K562 (cell line): ENCODE results near the gene PHLPP2. TPM values are rescaled to one million over a fixed set of nuclear protein-coding genes. Genes with fewer than 3 reads are reported as not detected.

Source experiments
- ATAC-seq: fragments of 200-7000 bp; cut with Tn5 transposase; 3 replicates; pipeline ENCODE4 v1.9.1; 2020; ENCODE audit warnings: moderate library complexity
- BruUV-seq: library from RNA; stranded (reverse); fragments of 400-500 nt; replicated peaks from 2 replicates; lab custom pipeline; 2021; lab: Mats Ljungman, UMichigan
- CTCF ChIA-PET: fragments of 300-600 bp; formaldehyde crosslinking; extraction: SDS; loops from one replicate; lab custom pipeline; 2021; ENCODE audit warnings: low intra/inter-chr PET ratio; lab: Yijun Ruan, JAX
- POLR2A ChIA-PET: fragments of 300-600, 350-650 bp; sonication (Branson Sonifier 250); formaldehyde crosslinking; extraction: SDS; loops from one replicate; lab custom pipeline; 2021; ENCODE audit warnings: antibody characterized with exemption, inconsistent platforms; lab: Yijun Ruan, JAX
- DNase-seq, 4 experiments: peaks; one replicate each; pipeline versions ENCODE4 v3.0.0 to v3.0.0-alpha.2; 2011 to 2018; ENCODE audit warnings: low spot score in 3 of 4, mixed read lengths in 3 of 4; ENCODE audit errors: extremely low read depth in 1 of 4
- FAIRE-seq: peaks from 2 replicates; lab custom pipeline; 2011; peaks lifted over from hg19 to GRCh38; lab: Jason Lieb, UNC
- H2AFZ ChIP-seq: 2 replicates; pipeline ENCODE4 v1.6.0; 2011; ENCODE audit warnings: low read depth, low read length, control low read depth, inconsistent platforms
- H3K27ac ChIP-seq: fragments of 200-600 bp; 3 replicates; pipeline ENCODE4 v1.8.0; 2011; ENCODE audit warnings: low read depth, mild to moderate bottlenecking, control low read depth, inconsistent platforms, low read length, moderate library complexity, mixed read lengths; ENCODE audit errors: extremely low read depth
- H3K27me3 ChIP-seq, 2 experiments: fragments of 300-600 bp in 1 of 2; 2 replicates in 1 of 2; 3 replicates in 1 of 2; pipeline versions ENCODE4 v1.6.0 to v1.8.0; 2011; ENCODE audit warnings: inconsistent platforms in 2 of 2, low read length in 2 of 2, mild to moderate bottlenecking in 1 of 2, mixed read lengths in 1 of 2, moderate library complexity in 1 of 2; ENCODE audit not compliant: control insufficient read depth in 2 of 2, insufficient read depth in 2 of 2
- H3K36me3 ChIP-seq: fragments of 300-600 bp; 3 replicates; pipeline ENCODE4 v1.8.0; 2011; ENCODE audit warnings: mild to moderate bottlenecking, low read length, inconsistent platforms; ENCODE audit not compliant: control insufficient read depth, insufficient read depth
- H3K4me1 ChIP-seq, 2 experiments: fragments of 200-600 bp in 1 of 2; replicated peaks in 1 of 2; 2 replicates in 1 of 2; 3 replicates in 1 of 2; pipeline versions ENCODE4 v1.5.1 to v1.8.0; 2011; ENCODE audit warnings: inconsistent platforms in 2 of 2, low read length in 2 of 2, mild to moderate bottlenecking in 1 of 2, mixed read lengths in 1 of 2, moderate library complexity in 1 of 2; ENCODE audit not compliant: control insufficient read depth in 2 of 2, insufficient read depth in 2 of 2
- H3K4me2 ChIP-seq: 2 replicates; pipeline ENCODE4 v1.6.1; 2011; ENCODE audit warnings: low read length, control low read depth, inconsistent platforms, mixed read lengths; ENCODE audit not compliant: insufficient read depth
- H3K4me3 ChIP-seq: fragments of 200-600 bp; sonication (generic), shearing (Covaris generic); 2 replicates; pipeline ENCODE4 v1.5.1; 2016; ENCODE audit warnings: control low read depth, inconsistent platforms
- H3K79me2 ChIP-seq: fragments of 200-600 bp; 3 replicates; pipeline ENCODE4 v1.8.0; 2011; ENCODE audit warnings: low read length, inconsistent platforms; ENCODE audit not compliant: control insufficient read depth, insufficient read depth
- H3K9ac ChIP-seq, 2 experiments: 2 replicates each; pipeline versions ENCODE4 v1.6.0 to v1.6.1; 2011; ENCODE audit warnings: low read depth in 2 of 2, low read length in 2 of 2, control low read depth in 1 of 2, inconsistent platforms in 1 of 2, mild to moderate bottlenecking in 1 of 2, mixed read lengths in 1 of 2; ENCODE audit not compliant: insufficient read depth in 1 of 2
- H3K9me1 ChIP-seq: one replicate; pipeline ENCODE4 v1.6.0; 2011; ENCODE audit warnings: inconsistent platforms, mild to moderate bottlenecking, low read length, moderate library complexity; ENCODE audit not compliant: control insufficient read depth, insufficient read depth
- H3K9me3 ChIP-seq: replicated peaks from 2 replicates; pipeline ENCODE4 v1.5.1; 2011; ENCODE audit warnings: low read depth, low read length, inconsistent platforms; ENCODE audit not compliant: control insufficient read depth, insufficient read depth
- H4K20me1 ChIP-seq: replicated peaks from 2 replicates; pipeline ENCODE4 v1.6.1; 2011; ENCODE audit warnings: low read length, inconsistent platforms, mixed read lengths; ENCODE audit not compliant: control insufficient read depth, insufficient read depth
- AFF1 ChIP-seq, 2 experiments: fragments of 450-650 bp; IDR thresholded peaks; 2 replicates each; pipeline ENCODE4 v1.6.1; 2018; ENCODE audit warnings: mild to moderate bottlenecking in 2 of 2, low read depth in 1 of 2; ENCODE audit not compliant: partially characterized antibody in 2 of 2
- E4F1 ChIP-seq: fragments of 250-450 bp; sonication (Bioruptor Pico); IDR thresholded peaks from 2 replicates; pipeline ENCODE4 v1.5.0; 2021; ENCODE audit warnings: mild to moderate bottlenecking, borderline replicate concordance
- FOXA1 ChIP-seq: fragments of 450-650 bp; IDR thresholded peaks from 2 replicates; pipeline ENCODE4 v1.6.1; 2016; ENCODE audit warnings: mild to moderate bottlenecking, borderline replicate concordance
- FOXK2 ChIP-seq, 2 experiments: fragments of 450-650 bp; IDR thresholded peaks in 1 of 2; conservative IDR thresholded peaks in 1 of 2; 2 replicates each; pipeline ENCODE4 v1.6.1; 2016; ENCODE audit warnings: low read depth in 2 of 2, mild to moderate bottlenecking in 1 of 2
- GABPA ChIP-seq: fragments of 200-800 bp; sonication (Bioruptor generic); conservative IDR thresholded peaks from 2 replicates; pipeline ENCODE4 v1.6.1; 2016; ENCODE audit warnings: low read depth, missing genetic modification characterization, missing compliant biosample characterization
- MTA3 ChIP-seq: fragments of 450-650 bp; formaldehyde crosslinking; IDR thresholded peaks from 2 replicates; pipeline ENCODE4 v1.6.1; 2017; ENCODE audit warnings: mild to moderate bottlenecking, borderline replicate concordance
- RB1 ChIP-seq: fragments of 450-650 bp; IDR thresholded peaks from 2 replicates; pipeline ENCODE4 v1.6.1; 2017; ENCODE audit warnings: low read depth, mild to moderate bottlenecking
- SMAD4 ChIP-seq: fragments of 250-450 bp; sonication (Bioruptor Pico); conservative IDR thresholded peaks from 2 replicates; pipeline ENCODE4 v1.8.0; 2021; ENCODE audit warnings: inconsistent platforms, mild to moderate bottlenecking, moderate library complexity
- ZNF695 ChIP-seq: fragments of 450-650 bp; formaldehyde crosslinking; IDR thresholded peaks from 2 replicates; pipeline ENCODE4 v1.4.0; 2020; ENCODE audit warnings: mild to moderate bottlenecking, moderate library complexity
- WGBS: fragments of 100-300 bp; shearing (Covaris generic); methylation state at CpG from one replicate; pipeline ENCODE4 v1.1.6; 2016; ENCODE audit warnings: low coverage, mixed read lengths; ENCODE audit not compliant: insufficient coverage; ENCODE audit errors: missing lambda C conversion rate; 5-methylcytosine and 5-hydroxymethylcytosine counted together
- in situ Hi-C: fragments of 300-500 bp; cut with MboI; formaldehyde crosslinking; loops from 4 replicates; pipeline ENCODE4 v1.15.0; 2018; ENCODE audit warnings: inconsistent platforms, mixed read lengths
- intact Hi-C: fragments of 100-400 bp; cut with micrococcal nuclease; formaldehyde crosslinking; loops from 2 replicates; pipeline ENCODE4 v1.14.2; 2022
- polyA plus RNA-seq, 8 experiments: library from polyadenylated mRNA; depleted of rRNA in 4 of 8; stranded (reverse) in 5 of 8; unstranded in 3 of 8; fragments of >200 nt; fragmentation: Nextera tagmentation in 2 of 8; fragmentation: Illumina TruSeq in 1 of 8; extraction: Ambion mirVana in 2 of 8; extraction: Trizol in 1 of 8; gene quantifications; 2 replicates each; pipeline versions ENCODE4 v1.2.1 to v1.2.3, GENCODE V29; 2011 to 2014; ENCODE audit warnings: inconsistent platforms in 1 of 8, missing spikeins in 1 of 8
- total RNA-seq, 7 experiments: library from RNA; depleted of rRNA in 6 of 7; stranded (reverse); fragments of >200 nt in 6 of 7; fragmentation: Illumina TruSeq in 2 of 7; extraction: Trizol in 2 of 7; gene quantifications; 2 replicates each; pipeline versions ENCODE4 v1.2.1 to v1.2.3, GENCODE V29; 2011 to 2021; ENCODE audit warnings: low replicate concordance in 1 of 7

PHLPP2 gene
- total and polyA plus RNA-seq, 9 of the 15 experiments (the other 6 are each of a cell fraction or from before 2014, with no cell fraction given), result 0.60 to 7.1 (median 2.6) TPM

GRCh38 chr16:71689901-71690300, 34.6 kb downstream of the PHLPP2 start (continued):
- no peak for TF ChIP-seq AFF1 (IDR thresholded peaks at IDR 0.05; ENCODE audit: low read depth in 1 of 2, partially characterized antibody in 2 of 2)
- TF ChIP-seq FOXA1, result no peak
- TF ChIP-seq SMAD4 (CRISPR knock-in tag), result no peak
- no peak for TF ChIP-seq ZNF695 (CRISPR knock-in tag)

GRCh38 chr16:71687861-71688260, 36.6 kb downstream of the PHLPP2 start:
- 38% methylated on average over 3 of the region's 3 CpGs for WGBS
- FAIRE-seq, result peak; percentile 68
- Histone ChIP-seq H3K9ac (no peak overlapping the region), H3K36me3 (peaks cover 13% of the 10 kb centered on the region), H3K4me1 (no peaks in the 10 kb centered on the region), H3K27ac (no peak overlapping the region), H4K20me1 (no peaks in the 10 kb centered on the region), H3K4me2 (no peak overlapping the region), H3K4me3 (no peak overlapping the region), H3K9me3 (no peaks in the 10 kb centered on the region), H3K27me3 (no peaks in the 10 kb centered on the region), H3K9me1 (no peaks in the 10 kb centered on the region), H3K79me2 (no peaks in the 10 kb centered on the region), H2AFZ (no peak overlapping the region)
- BruUV-seq, result no TSS peak
- ChIA-PET CTCF (no interaction called here), POLR2A (no interaction called here)
- intact Hi-C loops, result no loop called here
- TF ChIP-seq E4F1 (CRISPR knock-in tag) (no peak), GABPA (tag) (no peak), RB1 (no peak), FOXK2 (conservative IDR thresholded peaks at IDR 0.05 in 1 of 2, IDR thresholded peaks at IDR 0.05 in 1 of 2; ENCODE audit: low read depth in 2 of 2) (no peak), MTA3 (no peak)
- in situ Hi-C loops, result no loop called here
- no peak for DNase-seq
- ATAC-seq, result no peak
